ENCODE results near the gene EPHB4. TPM values are rescaled to one million over a fixed set of nuclear protein-coding genes. Genes with fewer than 3 reads are reported as not detected.

Gene EPHB4
- 10 to 100 TPM; 13.8 to 41.6 (median 21.0) TPM for total RNA-seq
- 10 to 100 TPM; 14.4 to 27.6 TPM for polyA plus RNA-seq
- long read RNA-seq, donor 1, full-length matches to known transcripts = 11 of 37 reads
- long read RNA-seq, donor 1, partial matches to known transcripts = 23 of 37 reads
- long read RNA-seq, donor 1, other reads (novel, unspliced or antisense) = 3 of 37 reads
- long read RNA-seq, donor 2, full-length matches to known transcripts = 8 of 30 reads
- long read RNA-seq, donor 2, partial matches to known transcripts = 16 of 30 reads
- long read RNA-seq, donor 2, other reads (novel, unspliced or antisense) = 6 of 30 reads
- long read RNA-seq, donor 3, full-length matches to known transcripts = 3 of 44 reads
- long read RNA-seq, donor 3, partial matches to known transcripts = 39 of 44 reads
- long read RNA-seq, donor 3, other reads (novel, unspliced or antisense) = 2 of 44 reads

- Histone ChIP-seq H3K27me3 (peaks cover 0 to 45% (median 5%) of the 10 kb centered on the region in 7 donors), H3K36me3 (peaks cover 0 to 19% (median 0%) of the 10 kb centered on the region in 9 donors), H3K9me3 (no peaks in the 10 kb centered on the region), H3K4me1 (peaks cover 2 to 53% (median 33%) of the 10 kb centered on the region in 9 donors), H3K4me3 (peak within 1 kb of the TSS; percentile 42 to 89 (median 74)), H3K27ac (peak within 1 kb of the TSS; percentile 73 to 95 (median 90))
- TF ChIP-seq CTCF (IDR thresholded peaks at IDR 0.05) = peak in 7 of 9 donors; percentile 22 to 61 (median 42)
- DNase-seq (peak; percentile 84 to 90), ATAC-seq (peak; percentile 61 to 80 (median 76))
- 0 to 1% methylated on average over 63 to 79 of the region's 80 CpGs for WGBS, 2 donors
- intact Hi-C loops (cut with DNase I) = loop anchor here in 2 of 10 donors (1.0 kb wide), 1 partner anchor 9 kb away; no protein-coding TSS in a partner anchor
These were observed at the start of gene EPHB4 for GRCh38 chr7:100827330-100828226. Gene EPHB4 (minus strand): TSS chr7:100827523. CDS start chr7:100827030, 493 bp downstream.

GRCh38 chr7:100875356-100875751 is 48.0 kb upstream of the EPHB4 start:
- Histone ChIP-seq H3K36me3 (peaks cover 0 to 75% (median 23%) of the 10 kb centered on the region in 9 donors), H3K27me3 (no peaks in the 10 kb centered on the region), H3K9me3 (no peaks in the 10 kb centered on the region), H3K27ac (peak overlapping the region; percentile 86 to 97 (median 95)), H3K4me1 (peaks cover 2 to 56% (median 45%) of the 10 kb centered on the region in 9 donors), H3K4me3 (peak overlapping the region; percentile 77 to 97 (median 87))
- DNase-seq (no peak), ATAC-seq (peak in 6 of 8 donors; percentile 21 to 72 (median 30))
- intact Hi-C loops (cut with DNase I) = loop anchor here in 4 of 10 donors (2.0 to 10.0 kb wide), 3 partner anchors 13 to 1409 kb away; partner anchors contain the start of genes UFSP1 (in 2 of the 4), MOSPD3 (in 1 of the 4) and SH2B2 (in 1 of the 4)
- no peak for TF ChIP-seq CTCF (IDR thresholded peaks at IDR 0.05)
- 0 to 1% methylated on average over 36 to 39 of the region's 39 CpGs for WGBS, 2 donors

GRCh38 chr7:100874577-100875355 is 47.4 kb upstream of the EPHB4 start, which contains the start of gene SRRT:
Gene SRRT (plus strand): TSS chr7:100875103. CDS start chr7:100875591, 488 bp downstream.
- TF ChIP-seq CTCF (IDR thresholded peaks at IDR 0.05) = peak; percentile 35 to 55 (median 48)
- DNase-seq (peak; percentile 99), ATAC-seq (peak; percentile 94 to 99 (median 98))
- WGBS, 2 donors = 1% methylated on average over 79 of the region's 79 CpGs
- Histone ChIP-seq H3K4me1 (peaks cover 2 to 50% (median 40%) of the 10 kb centered on the region in 9 donors), H3K27ac (peak within 1 kb of the TSS; percentile 86 to 97 (median 95)), H3K9me3 (no peaks in the 10 kb centered on the region), H3K36me3 (peaks cover 0 to 74% (median 24%) of the 10 kb centered on the region in 9 donors), H3K4me3 (peak within 1 kb of the TSS; percentile 77 to 97 (median 87)), H3K27me3 (no peaks in the 10 kb centered on the region)
- intact Hi-C loops (cut with DNase I) = loop anchor here in 4 of 10 donors (2.0 to 10.0 kb wide), 3 partner anchors 14 to 1410 kb away; partner anchors contain the start of genes UFSP1 (in 2 of the 4), MOSPD3 (in 1 of the 4) and SH2B2 (in 1 of the 4)
